ENCODE results near the gene CEP55. TPM values are rescaled to one million over a fixed set of nuclear protein-coding genes. Genes with fewer than 3 reads are reported as not detected.

The CEP55 gene
- total and polyA plus RNA-seq, 10 of the 15 experiments (the other 5 are each of a cell fraction or from before 2014, with no cell fraction given) = 14.6 to 83.6 (median 52.0) TPM

DNA sequence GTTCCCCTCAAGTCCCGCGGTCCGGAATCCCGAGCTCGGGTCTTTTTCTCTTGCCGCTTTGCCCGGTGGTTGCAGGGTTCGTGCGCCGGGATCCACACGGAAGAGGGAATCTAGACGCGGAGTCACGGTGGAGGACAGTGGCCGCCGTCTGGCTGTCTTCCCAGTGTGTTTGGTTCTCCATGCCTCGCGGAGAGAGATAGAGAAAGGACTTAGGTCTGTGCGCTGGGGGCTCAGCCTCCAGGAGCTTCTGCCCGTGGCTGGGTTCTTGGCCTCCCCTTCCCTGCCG is 71.6 kb downstream of the CEP55 start (continued):
- TF ChIP-seq, protein P1, sequence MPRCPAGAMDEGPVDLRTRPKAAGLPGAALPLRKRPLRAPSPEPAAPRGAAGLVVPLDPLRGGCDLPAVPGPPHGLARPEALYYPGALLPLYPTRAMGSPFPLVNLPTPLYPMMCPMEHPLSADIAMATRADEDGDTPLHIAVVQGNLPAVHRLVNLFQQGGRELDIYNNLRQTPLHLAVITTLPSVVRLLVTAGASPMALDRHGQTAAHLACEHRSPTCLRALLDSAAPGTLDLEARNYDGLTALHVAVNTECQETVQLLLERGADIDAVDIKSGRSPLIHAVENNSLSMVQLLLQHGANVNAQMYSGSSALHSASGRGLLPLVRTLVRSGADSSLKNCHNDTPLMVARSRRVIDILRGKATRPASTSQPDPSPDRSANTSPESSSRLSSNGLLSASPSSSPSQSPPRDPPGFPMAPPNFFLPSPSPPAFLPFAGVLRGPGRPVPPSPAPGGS (IDR thresholded peaks at IDR 0.05; ENCODE audit: borderline replicate concordance, insufficient read depth, low read depth, low read length, poor library complexity, severe bottlenecking) = no peak
- TF ChIP-seq POLR2AphosphoS2 (IDR thresholded peaks at IDR 0.05; ENCODE audit: low read depth, low read length) = no peak

DNA sequence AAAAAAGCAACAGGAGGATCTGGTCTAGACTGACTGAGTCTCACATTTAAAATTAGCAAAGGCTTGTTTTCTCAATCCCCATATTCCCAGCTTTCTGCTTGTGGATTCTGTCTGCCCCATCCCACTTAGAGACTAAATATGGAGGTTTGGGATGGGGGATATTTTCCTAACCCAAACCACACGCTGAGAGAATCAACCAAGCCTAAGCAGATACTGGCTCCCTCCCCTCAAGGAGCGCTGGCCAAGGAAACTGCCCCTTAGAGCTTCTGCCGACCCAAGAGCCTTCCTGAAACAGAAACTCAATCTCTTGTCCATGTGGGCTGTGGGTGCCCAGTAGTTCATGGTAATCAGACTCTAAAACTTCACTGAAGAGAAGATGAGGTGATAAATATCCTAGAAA is 74.0 kb downstream of the CEP55 start:
- CTCF ChIA-PET = interaction anchor here (1.6 kb wide), 1 partner anchor 16 kb away, joined by 5 read pairs; no protein-coding TSS in a partner anchor
- no peak overlapping the region for H2AFZ ChIP-seq (ENCODE audit: control insufficient read depth, low read depth, low read length)
- RAD21 ChIA-PET (ENCODE audit: unreplicated experiment) = no interaction called here
- H3K4me1 ChIP-seq (ENCODE audit: control insufficient read depth, insufficient read depth, low read length) = no peaks in the 10 kb centered on the region
- no peak overlapping the region for H3K4me2 ChIP-seq (ENCODE audit: control insufficient read depth, insufficient read depth)
- BruUV-seq (replicated peaks) = no TSS peak
- no peaks in the 10 kb centered on the region for H3K36me3 ChIP-seq (ENCODE audit: control insufficient read depth in 2 of 2, insufficient read depth in 2 of 2, low read length in 1 of 2)
- no peak for DNase-seq (ENCODE audit: low read depth, low spot score)
- H3K27ac ChIP-seq (ENCODE audit: control insufficient read depth, insufficient read depth) = no peak overlapping the region
- peaks cover 3 to 7% of the 10 kb centered on the region in 2 experiments for H3K27me3 ChIP-seq (replicated peaks in 1 of 2; ENCODE audit: control insufficient read depth in 2 of 2, insufficient read depth in 2 of 2, low read length in 1 of 2)
- in situ Hi-C loops (cut with MboI) = no loop called here
- no peak for FAIRE-seq
- SMC1A ChIA-PET (ENCODE audit: uncharacterized antibody, unreplicated experiment) = no interaction called here
- H3K79me2 ChIP-seq (ENCODE audit: control insufficient read depth, insufficient read depth, low read length) = no peaks in the 10 kb centered on the region
- no peak for ATAC-seq
- WGBS (ENCODE audit: insufficient coverage, insufficient replicate concordance, low lambda C conversion rate, missing lambda C conversion rate) = 24% methylated on average over 3 of the region's 3 CpGs
- POLR2A ChIA-PET = no interaction called here
- H4K20me1 ChIP-seq (ENCODE audit: control insufficient read depth, insufficient read depth) = no peaks in the 10 kb centered on the region
- no peaks in the 10 kb centered on the region for H3K9me3 ChIP-seq (replicated peaks; ENCODE audit: control insufficient read depth, insufficient read depth, low read length)
- no peak overlapping the region for H3K4me3 ChIP-seq
- intact Hi-C loops (cut with micrococcal nuclease; ENCODE audit: unreplicated experiment) = no loop called here
- H3K9ac ChIP-seq (ENCODE audit: control insufficient read depth, insufficient read depth, low read length) = no peak overlapping the region
- TF ChIP-seq POLR2AphosphoS5 (IDR thresholded peaks at IDR 0.05; ENCODE audit: low read length) (no peak), NFXL1 (IDR thresholded peaks at IDR 0.05; ENCODE audit: borderline replicate concordance) (no peak), MEF2B (IDR thresholded peaks at IDR 0.05; ENCODE audit: partially characterized antibody, poor library complexity, severe bottlenecking) (no peak), GATAD2B (conservative IDR thresholded peaks at IDR 0.05; ENCODE audit: low read depth) (no peak), ZZZ3 (IDR thresholded peaks at IDR 0.05; ENCODE audit: control insufficient read depth, insufficient read length, low read depth) (no peak), MTA3 (IDR thresholded peaks at IDR 0.05; ENCODE audit: borderline replicate concordance, low read length) (no peak), SMAD5 (IDR thresholded peaks at IDR 0.05; ENCODE audit: low read depth) (no peak), RCOR1 (conservative IDR thresholded peaks at IDR 0.05; ENCODE audit: low read depth, low read length) (no peak), HCFC1 (IDR thresholded peaks at IDR 0.05; ENCODE audit: low read length) (no peak), CBX3 (IDR thresholded peaks at IDR 0.05; ENCODE audit: borderline replicate concordance, low read depth) (no peak)
- TF ChIP-seq, protein P2, sequence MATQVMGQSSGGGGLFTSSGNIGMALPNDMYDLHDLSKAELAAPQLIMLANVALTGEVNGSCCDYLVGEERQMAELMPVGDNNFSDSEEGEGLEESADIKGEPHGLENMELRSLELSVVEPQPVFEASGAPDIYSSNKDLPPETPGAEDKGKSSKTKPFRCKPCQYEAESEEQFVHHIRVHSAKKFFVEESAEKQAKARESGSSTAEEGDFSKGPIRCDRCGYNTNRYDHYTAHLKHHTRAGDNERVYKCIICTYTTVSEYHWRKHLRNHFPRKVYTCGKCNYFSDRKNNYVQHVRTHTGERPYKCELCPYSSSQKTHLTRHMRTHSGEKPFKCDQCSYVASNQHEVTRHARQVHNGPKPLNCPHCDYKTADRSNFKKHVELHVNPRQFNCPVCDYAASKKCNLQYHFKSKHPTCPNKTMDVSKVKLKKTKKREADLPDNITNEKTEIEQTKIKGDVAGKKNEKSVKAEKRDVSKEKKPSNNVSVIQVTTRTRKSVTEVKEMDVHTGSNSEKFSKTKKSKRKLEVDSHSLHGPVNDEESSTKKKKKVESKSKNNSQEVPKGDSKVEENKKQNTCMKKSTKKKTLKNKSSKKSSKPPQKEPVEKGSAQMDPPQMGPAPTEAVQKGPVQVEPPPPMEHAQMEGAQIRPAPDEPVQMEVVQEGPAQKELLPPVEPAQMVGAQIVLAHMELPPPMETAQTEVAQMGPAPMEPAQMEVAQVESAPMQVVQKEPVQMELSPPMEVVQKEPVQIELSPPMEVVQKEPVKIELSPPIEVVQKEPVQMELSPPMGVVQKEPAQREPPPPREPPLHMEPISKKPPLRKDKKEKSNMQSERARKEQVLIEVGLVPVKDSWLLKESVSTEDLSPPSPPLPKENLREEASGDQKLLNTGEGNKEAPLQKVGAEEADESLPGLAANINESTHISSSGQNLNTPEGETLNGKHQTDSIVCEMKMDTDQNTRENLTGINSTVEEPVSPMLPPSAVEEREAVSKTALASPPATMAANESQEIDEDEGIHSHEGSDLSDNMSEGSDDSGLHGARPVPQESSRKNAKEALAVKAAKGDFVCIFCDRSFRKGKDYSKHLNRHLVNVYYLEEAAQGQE (IDR thresholded peaks at IDR 0.05; ENCODE audit: low read depth, low read length) = no peak
- TF ChIP-seq, protein P3, sequence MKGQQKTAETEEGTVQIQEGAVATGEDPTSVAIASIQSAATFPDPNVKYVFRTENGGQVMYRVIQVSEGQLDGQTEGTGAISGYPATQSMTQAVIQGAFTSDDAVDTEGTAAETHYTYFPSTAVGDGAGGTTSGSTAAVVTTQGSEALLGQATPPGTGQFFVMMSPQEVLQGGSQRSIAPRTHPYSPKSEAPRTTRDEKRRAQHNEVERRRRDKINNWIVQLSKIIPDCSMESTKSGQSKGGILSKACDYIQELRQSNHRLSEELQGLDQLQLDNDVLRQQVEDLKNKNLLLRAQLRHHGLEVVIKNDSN (IDR thresholded peaks at IDR 0.05; ENCODE audit: borderline replicate concordance, extremely low read length, insufficient read depth, low read depth, low read length) = no peak

All from GM12878 (cell line).